Measurements from ENCODE around the gene STRAP. TPM values are rescaled to one million over a fixed set of nuclear protein-coding genes. Genes with fewer than 3 reads are reported as not detected.

Gene STRAP
- total and polyA plus RNA-seq, 2 of the 13 experiments (the other 11 are each of a cell fraction or from before 2014, with no cell fraction given) = 66.9 to 118 TPM

DNA sequence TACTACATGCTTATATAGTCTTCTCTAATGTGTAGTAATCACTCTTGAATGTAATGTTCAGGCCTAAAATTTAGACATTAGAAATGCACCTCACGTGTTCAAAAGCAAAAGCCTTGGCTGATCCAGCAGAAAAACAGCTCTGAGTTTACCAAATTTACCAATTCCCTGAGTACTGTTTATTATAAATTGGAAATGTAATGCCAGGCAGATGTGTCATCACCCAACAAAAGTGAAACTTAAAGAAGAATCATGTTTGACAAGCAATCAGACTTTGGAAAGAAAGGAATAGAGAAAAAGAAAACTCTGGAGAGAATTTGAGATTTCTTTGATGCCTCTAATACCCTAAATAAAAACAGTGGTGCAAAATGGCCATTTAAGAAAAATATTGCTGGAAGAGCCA, 26.5 kb upstream of the STRAP start:
- intact Hi-C loops (cut with micrococcal nuclease; ENCODE audit: unreplicated experiment) = loop anchor here (1.0 to 10.0 kb wide), 5 partner anchors 43 to 579 kb away; no protein-coding TSS in a partner anchor
- CTCF ChIA-PET (ENCODE audit: low intra/inter-chr PET ratio, low total read pairs) = interaction anchor here (1.5 to 6.9 kb wide), 4 partner anchors 83 to 579 kb away, joined by 6 to 84 read pairs (median 16); no protein-coding TSS in a partner anchor
- Histone ChIP-seq H3K4me2 (ENCODE audit: low read depth, low read length) (no peak overlapping the region), H3K27ac (ENCODE audit: extremely low read length, insufficient read depth, low read length) (no peak overlapping the region), H3K27me3 (ENCODE audit: control insufficient read depth in 1 of 2, insufficient read depth in 2 of 2, low read length in 2 of 2) (no peaks in the 10 kb centered on the region), H3K9ac (ENCODE audit: insufficient read depth, low read depth, low read length) (no peak overlapping the region), H3K9me3 (ENCODE audit: low read length) (no peaks in the 10 kb centered on the region), H3K36me3 (replicated peaks in 1 of 2; ENCODE audit: control insufficient read depth in 1 of 2, insufficient read depth in 2 of 2, low read length in 2 of 2) (no peaks in the 10 kb centered on the region), H3K4me1 (ENCODE audit: insufficient read depth, low read length) (peaks cover 12% of the 10 kb centered on the region), H3K4me3 (replicated peaks in 1 of 3; ENCODE audit: insufficient read depth in 1 of 3, low read depth in 2 of 3, low read length in 3 of 3) (no peak overlapping the region), H3K79me2 (ENCODE audit: insufficient read depth, low read length) (no peaks in the 10 kb centered on the region), H2AFZ (ENCODE audit: low read length) (no peak overlapping the region), H4K20me1 (ENCODE audit: insufficient read depth, low read length) (no peaks in the 10 kb centered on the region)
- in situ Hi-C loops (cut with HindIII; ENCODE audit: extremely low pct_ligation_motif_present, low pct_unique_long_range_greater_than_20kb) = loop anchor here (5.0 to 10.0 kb wide), 3 partner anchors 268 to 581 kb away; no protein-coding TSS in a partner anchor
- no peak for ATAC-seq
- TF ChIP-seq DR1 (CRISPR knock-in tag; IDR thresholded peaks at IDR 0.05) (no peak), ZBTB1 (CRISPR knock-in tag; IDR thresholded peaks at IDR 0.05; ENCODE audit: borderline replicate concordance) (no peak), ARNT2 (CRISPR knock-in tag; IDR thresholded peaks at IDR 0.05; ENCODE audit: low read depth) (no peak), FOXC1 (CRISPR knock-in tag; IDR thresholded peaks at IDR 0.05; ENCODE audit: borderline replicate concordance) (no peak), CHCHD3 (CRISPR knock-in tag; IDR thresholded peaks at IDR 0.05) (no peak)
- TF ChIP-seq, protein P1, sequence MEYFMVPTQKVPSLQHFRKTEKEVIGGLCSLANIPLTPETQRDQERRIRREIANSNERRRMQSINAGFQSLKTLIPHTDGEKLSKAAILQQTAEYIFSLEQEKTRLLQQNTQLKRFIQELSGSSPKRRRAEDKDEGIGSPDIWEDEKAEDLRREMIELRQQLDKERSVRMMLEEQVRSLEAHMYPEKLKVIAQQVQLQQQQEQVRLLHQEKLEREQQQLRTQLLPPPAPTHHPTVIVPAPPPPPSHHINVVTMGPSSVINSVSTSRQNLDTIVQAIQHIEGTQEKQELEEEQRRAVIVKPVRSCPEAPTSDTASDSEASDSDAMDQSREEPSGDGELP (IDR thresholded peaks at IDR 0.05; ENCODE audit: borderline replicate concordance, low read depth) = no peak
- POLR2A ChIA-PET = no interaction called here
- BruUV-seq (replicated peaks) = no TSS peak
- WGBS (ENCODE audit: low lambda C conversion rate) = 64% methylated on average over 1 of the region's 1 CpG
- no peak for FAIRE-seq
- DNase-seq (ENCODE audit: low spot score) = no peak

All from HepG2 (cell line).